Ectodermal cell (in vitro differentiated cells): ENCODE results near the gene SRGAP3.

Source experiments
- H3K27ac ChIP-seq: 2 replicates; pipeline ENCODE4 v1.7.0; 2013; ENCODE audit warnings: mild to moderate bottlenecking, low read depth, low read length; ENCODE audit not compliant: insufficient read depth, poor library complexity, severe bottlenecking
- H3K27me3 ChIP-seq: 2 replicates; pipeline ENCODE4 v1.7.0; 2013; ENCODE audit warnings: mild to moderate bottlenecking, low read length; ENCODE audit not compliant: insufficient read depth, control insufficient read depth, poor library complexity, severe bottlenecking
- H3K36me3 ChIP-seq: one replicate; pipeline ENCODE4 v1.7.0; 2013; ENCODE audit warnings: low read length; ENCODE audit not compliant: control insufficient read depth, insufficient read depth
- H3K4me1 ChIP-seq: one replicate; pipeline ENCODE4 v1.7.0; 2013; ENCODE audit warnings: low read length; ENCODE audit not compliant: control insufficient read depth, insufficient read depth
- H3K4me3 ChIP-seq: 2 replicates; pipeline ENCODE4 v1.7.0; 2013; ENCODE audit warnings: low read depth, low read length, control low read depth; ENCODE audit not compliant: insufficient read depth
- H3K9me3 ChIP-seq: 2 replicates; pipeline ENCODE4 v1.7.0; 2013; ENCODE audit warnings: mild to moderate bottlenecking, low read length, moderate library complexity; ENCODE audit not compliant: control insufficient read depth
- WGBS, 2 experiments: methylation state at CpG; one replicate each; pipeline ENCODE4 v1.1.7; 2013; ENCODE audit warnings: missing lambda C conversion rate in 2 of 2; 5-methylcytosine and 5-hydroxymethylcytosine counted together

SRGAP3 gene

GRCh38 chr3:8954938-8955763 is 294.3 kb downstream of the SRGAP3 start:
- WGBS, 2 experiments = 93 to 96% methylated on average over 4 of the region's 4 CpGs
- Histone ChIP-seq H3K27ac (no peak overlapping the region), H3K4me1 (no peaks in the 10 kb centered on the region), H3K4me3 (no peak overlapping the region), H3K36me3 (no peaks in the 10 kb centered on the region), H3K9me3 (no peaks in the 10 kb centered on the region), H3K27me3 (no peaks in the 10 kb centered on the region)

GRCh38 chr3:8953313-8953712 is 296.1 kb downstream of the SRGAP3 start:
- no peaks in the 10 kb centered on the region for H3K27me3 ChIP-seq
- no peak overlapping the region for H3K27ac ChIP-seq
- no peaks in the 10 kb centered on the region for H3K4me1 ChIP-seq
- H3K36me3 ChIP-seq = no peaks in the 10 kb centered on the region
- no peaks in the 10 kb centered on the region for H3K9me3 ChIP-seq
- H3K4me3 ChIP-seq = no peak overlapping the region

GRCh38 chr3:8952130-8952529 is 297.3 kb downstream of the SRGAP3 start:
- no peaks in the 10 kb centered on the region for H3K36me3 ChIP-seq
- H3K9me3 ChIP-seq = no peaks in the 10 kb centered on the region
- H3K4me1 ChIP-seq = no peaks in the 10 kb centered on the region
- H3K4me3 ChIP-seq = no peak overlapping the region
- no peak overlapping the region for H3K27ac ChIP-seq
- no peaks in the 10 kb centered on the region for H3K27me3 ChIP-seq

DNA sequence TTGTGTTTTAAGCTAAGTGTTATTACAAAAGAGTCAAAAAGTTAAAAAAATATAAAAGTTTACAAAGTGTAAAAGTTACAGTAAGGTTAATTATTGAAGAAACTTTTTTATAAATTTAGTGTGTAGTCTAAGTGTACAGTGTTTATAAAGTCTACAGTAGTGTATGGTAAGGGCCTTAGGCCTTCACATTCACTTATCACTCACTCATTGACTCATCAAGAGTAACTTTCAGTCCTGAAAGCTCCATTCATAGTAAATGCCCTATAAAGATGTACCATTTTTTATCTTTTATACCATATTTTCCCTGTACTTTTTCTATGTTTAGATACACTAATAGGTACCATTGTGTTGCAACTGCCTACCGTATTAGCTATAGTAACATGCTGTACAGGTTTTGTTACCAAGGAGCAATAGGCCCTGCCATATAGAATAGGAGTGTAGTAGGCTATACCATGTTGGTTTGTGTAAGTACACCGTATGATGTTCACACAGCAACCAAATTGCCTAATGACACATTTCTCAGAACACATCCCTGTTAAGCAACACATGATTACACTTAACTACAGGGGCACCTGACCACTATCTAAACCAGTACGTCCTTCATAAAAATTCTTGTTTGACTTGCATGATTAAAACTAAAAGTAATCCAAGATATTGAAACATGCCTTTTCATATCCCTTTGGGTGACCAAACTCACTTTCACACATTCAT is 303.4 kb downstream of the SRGAP3 start:
- peaks cover 39% of the 10 kb centered on the region for H3K36me3 ChIP-seq
- WGBS, 2 experiments = 82 to 90% methylated on average over 3 of the region's 3 CpGs
- no peak overlapping the region for H3K27ac ChIP-seq
- H3K4me1 ChIP-seq = no peaks in the 10 kb centered on the region
- H3K27me3 ChIP-seq = no peaks in the 10 kb centered on the region
- no peak overlapping the region for H3K4me3 ChIP-seq
- no peaks in the 10 kb centered on the region for H3K9me3 ChIP-seq

GRCh38 chr3:8942746-8943488 is 306.5 kb downstream of the SRGAP3 start:
- Histone ChIP-seq H3K27ac (no peak overlapping the region), H3K27me3 (no peaks in the 10 kb centered on the region), H3K4me3 (no peak overlapping the region), H3K4me1 (no peaks in the 10 kb centered on the region), H3K36me3 (peaks cover 46% of the 10 kb centered on the region), H3K9me3 (no peaks in the 10 kb centered on the region)
- WGBS, 2 experiments = 94 to 95% methylated on average over 3 to 4 of the region's 4 CpGs

DNA sequence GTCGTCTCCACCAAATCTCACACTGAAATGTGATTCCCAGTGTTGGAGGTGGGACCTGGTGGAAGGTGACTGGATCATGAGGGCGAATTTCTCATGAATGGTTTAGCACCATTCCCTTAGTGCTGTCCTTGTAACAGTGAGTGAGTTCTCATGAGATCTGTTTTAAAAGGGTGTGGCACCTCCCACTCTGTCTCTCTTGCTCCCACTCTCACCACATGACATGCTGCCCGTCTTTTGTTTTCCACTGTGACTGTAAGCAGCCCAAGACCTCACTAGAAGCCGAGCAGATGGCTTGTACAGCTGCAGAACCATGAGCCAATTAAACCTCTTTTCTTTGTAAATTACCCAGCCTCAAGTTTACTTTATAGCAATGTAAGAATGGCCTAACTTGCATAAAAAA is 307.3 kb downstream of the SRGAP3 start:
- 94 to 96% methylated on average over 4 of the region's 4 CpGs for WGBS, 2 experiments
- Histone ChIP-seq H3K27me3 (no peaks in the 10 kb centered on the region), H3K36me3 (peaks cover 46% of the 10 kb centered on the region), H3K9me3 (no peaks in the 10 kb centered on the region), H3K4me3 (no peak overlapping the region), H3K27ac (no peak overlapping the region), H3K4me1 (no peaks in the 10 kb centered on the region)

DNA sequence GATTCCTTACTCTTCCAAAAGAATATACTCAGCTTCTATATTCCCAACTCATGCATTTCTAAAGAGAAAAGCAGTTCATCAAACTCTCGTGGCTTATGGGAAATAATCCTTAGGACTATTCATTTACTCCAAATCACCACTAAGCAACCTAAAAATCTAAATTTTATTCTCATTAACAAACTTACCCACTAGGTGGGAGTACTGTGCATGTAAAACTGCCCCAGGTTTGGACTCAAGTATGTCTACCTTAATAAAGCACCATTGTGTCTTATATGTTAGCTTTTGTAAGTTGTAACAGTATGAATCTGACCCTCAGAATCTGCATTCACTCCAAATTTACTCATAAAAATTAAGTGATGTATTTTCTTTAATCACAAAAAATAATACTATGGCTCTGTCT is 311.4 kb downstream of the SRGAP3 start:
- H3K9me3 ChIP-seq = no peaks in the 10 kb centered on the region
- H3K27ac ChIP-seq = no peak overlapping the region
- peaks cover 27% of the 10 kb centered on the region for H3K36me3 ChIP-seq
- H3K4me1 ChIP-seq = no peaks in the 10 kb centered on the region
- 96 to 97% methylated on average over 1 of the region's 1 CpG for WGBS, 2 experiments
- no peak overlapping the region for H3K4me3 ChIP-seq
- no peaks in the 10 kb centered on the region for H3K27me3 ChIP-seq

GRCh38 chr3:8937064-8938020 is 312.1 kb downstream of the SRGAP3 start:
- Histone ChIP-seq H3K36me3 (peaks cover 20% of the 10 kb centered on the region), H3K4me3 (no peak overlapping the region), H3K27me3 (no peaks in the 10 kb centered on the region), H3K9me3 (no peaks in the 10 kb centered on the region), H3K4me1 (no peaks in the 10 kb centered on the region), H3K27ac (no peak overlapping the region)
- WGBS, 2 experiments = 77 to 90% methylated on average over 5 to 6 of the region's 6 CpGs

- Histone ChIP-seq H3K9me3 (no peaks in the 10 kb centered on the region), H3K4me1 (no peaks in the 10 kb centered on the region), H3K4me3 (no peak overlapping the region), H3K36me3 (no peaks in the 10 kb centered on the region), H3K27ac (no peak overlapping the region), H3K27me3 (no peaks in the 10 kb centered on the region)
- 86 to 97% methylated on average over 2 of the region's 2 CpGs for WGBS, 2 experiments
These were observed 316.9 kb downstream of the SRGAP3 start for GRCh38 chr3:8932507-8932906.
